Measurements from ENCODE around the gene H2BW1. TPM values are rescaled to one million over a fixed set of nuclear protein-coding genes. Genes with fewer than 3 reads are reported as not detected.

H2BW1 gene
- total and polyA plus RNA-seq, 2 of the 13 experiments (the other 11 are each of a cell fraction or from before 2014, with no cell fraction given): not detected

- peaks cover 0 to 1% of the 10 kb centered on the region in 2 experiments; a peak in 1 of 5 replicates for H3K27me3 ChIP-seq (ENCODE audit: control insufficient read depth in 1 of 2, insufficient read depth in 2 of 2, low read length in 2 of 2)
- no peak for ATAC-seq
Observed at GRCh38 chrX:104047171-104047570, 33.7 kb upstream of the H2BW1 start.

More at GRCh38 chrX:104047171-104047570, 33.7 kb upstream of the H2BW1 start:
- intact Hi-C loops (cut with micrococcal nuclease; ENCODE audit: unreplicated experiment) (no loop called here), in situ Hi-C loops (cut with HindIII; ENCODE audit: extremely low pct_ligation_motif_present, low pct_unique_long_range_greater_than_20kb) (no loop called here)
- ChIA-PET CTCF (ENCODE audit: low intra/inter-chr PET ratio, low total read pairs) (no interaction called here), POLR2A (no interaction called here)
- Histone ChIP-seq H3K36me3 (replicated peaks in 1 of 2; ENCODE audit: control insufficient read depth in 1 of 2, insufficient read depth in 2 of 2, low read length in 2 of 2) (no peaks in the 10 kb centered on the region), H3K9ac (ENCODE audit: insufficient read depth, low read depth, low read length) (no peak overlapping the region), H3K4me1 (ENCODE audit: insufficient read depth, low read length) (no peaks in the 10 kb centered on the region), H3K79me2 (ENCODE audit: insufficient read depth, low read length) (no peaks in the 10 kb centered on the region), H3K27ac (ENCODE audit: extremely low read length, insufficient read depth, low read length) (no peak overlapping the region), H2AFZ (ENCODE audit: low read length) (no peak overlapping the region), H3K4me2 (ENCODE audit: low read depth, low read length) (no peak overlapping the region), H3K4me3 (replicated peaks in 1 of 3; ENCODE audit: insufficient read depth in 1 of 3, low read depth in 2 of 3, low read length in 3 of 3) (no peak overlapping the region), H3K9me3 (ENCODE audit: low read length) (no peaks in the 10 kb centered on the region), H4K20me1 (ENCODE audit: insufficient read depth, low read length) (no peaks in the 10 kb centered on the region)
- FAIRE-seq: no peak
- WGBS (ENCODE audit: low lambda C conversion rate): 100% methylated on average over 2 of the region's 13 CpGs
- no TSS peak for BruUV-seq (replicated peaks)
- DNase-seq (ENCODE audit: low spot score): no peak
- no peak for TF ChIP-seq ZMAT3 (CRISPR knock-in tag; conservative IDR thresholded peaks at IDR 0.05)
- TF ChIP-seq BRCA1 (CRISPR knock-in tag; IDR thresholded peaks at IDR 0.05): no peak
- no peak for TF ChIP-seq FOXJ3 (CRISPR knock-in tag; IDR thresholded peaks at IDR 0.05; ENCODE audit: borderline replicate concordance)
- TF ChIP-seq ZNF878 (CRISPR knock-in tag; IDR thresholded peaks at IDR 0.05): no peak
- TF ChIP-seq TIGD3 (CRISPR knock-in tag; IDR thresholded peaks at IDR 0.05; ENCODE audit: borderline replicate concordance): no peak
- no peak for TF ChIP-seq ZNF274 (CRISPR knock-in tag; IDR thresholded peaks at IDR 0.05)
- TF ChIP-seq, protein P1, sequence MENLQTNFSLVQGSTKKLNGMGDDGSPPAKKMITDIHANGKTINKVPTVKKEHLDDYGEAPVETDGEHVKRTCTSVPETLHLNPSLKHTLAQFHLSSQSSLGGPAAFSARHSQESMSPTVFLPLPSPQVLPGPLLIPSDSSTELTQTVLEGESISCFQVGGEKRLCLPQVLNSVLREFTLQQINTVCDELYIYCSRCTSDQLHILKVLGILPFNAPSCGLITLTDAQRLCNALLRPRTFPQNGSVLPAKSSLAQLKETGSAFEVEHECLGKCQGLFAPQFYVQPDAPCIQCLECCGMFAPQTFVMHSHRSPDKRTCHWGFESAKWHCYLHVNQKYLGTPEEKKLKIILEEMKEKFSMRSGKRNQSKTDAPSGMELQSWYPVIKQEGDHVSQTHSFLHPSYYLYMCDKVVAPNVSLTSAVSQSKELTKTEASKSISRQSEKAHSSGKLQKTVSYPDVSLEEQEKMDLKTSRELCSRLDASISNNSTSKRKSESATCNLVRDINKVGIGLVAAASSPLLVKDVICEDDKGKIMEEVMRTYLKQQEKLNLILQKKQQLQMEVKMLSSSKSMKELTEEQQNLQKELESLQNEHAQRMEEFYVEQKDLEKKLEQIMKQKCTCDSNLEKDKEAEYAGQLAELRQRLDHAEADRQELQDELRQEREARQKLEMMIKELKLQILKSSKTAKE (CRISPR knock-in tag; IDR thresholded peaks at IDR 0.05; ENCODE audit: borderline replicate concordance): no peak
- TF ChIP-seq GMEB2 (CRISPR knock-in tag; IDR thresholded peaks at IDR 0.05; ENCODE audit: low read depth): no peak
- no peak for TF ChIP-seq ZNF510 (CRISPR knock-in tag; IDR thresholded peaks at IDR 0.05; ENCODE audit: low read depth)
- TF ChIP-seq NR1H2 (CRISPR knock-in tag; IDR thresholded peaks at IDR 0.05; ENCODE audit: borderline replicate concordance, low read depth): no peak
- TF ChIP-seq CC2D1A (CRISPR knock-in tag; IDR thresholded peaks at IDR 0.05): no peak
- no peak for TF ChIP-seq REL (CRISPR knock-in tag; conservative IDR thresholded peaks at IDR 0.05)
- no peak for TF ChIP-seq ZFP37 (CRISPR knock-in tag; IDR thresholded peaks at IDR 0.05; ENCODE audit: borderline replicate concordance)
- TF ChIP-seq, protein P2, sequence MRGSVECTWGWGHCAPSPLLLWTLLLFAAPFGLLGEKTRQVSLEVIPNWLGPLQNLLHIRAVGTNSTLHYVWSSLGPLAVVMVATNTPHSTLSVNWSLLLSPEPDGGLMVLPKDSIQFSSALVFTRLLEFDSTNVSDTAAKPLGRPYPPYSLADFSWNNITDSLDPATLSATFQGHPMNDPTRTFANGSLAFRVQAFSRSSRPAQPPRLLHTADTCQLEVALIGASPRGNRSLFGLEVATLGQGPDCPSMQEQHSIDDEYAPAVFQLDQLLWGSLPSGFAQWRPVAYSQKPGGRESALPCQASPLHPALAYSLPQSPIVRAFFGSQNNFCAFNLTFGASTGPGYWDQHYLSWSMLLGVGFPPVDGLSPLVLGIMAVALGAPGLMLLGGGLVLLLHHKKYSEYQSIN (CRISPR knock-in tag; IDR thresholded peaks at IDR 0.05; ENCODE audit: borderline replicate concordance): no peak
- TF ChIP-seq STAG1 (CRISPR knock-in tag; IDR thresholded peaks at IDR 0.05): no peak
